Panc1 (cell line): ENCODE results near the gene ZMYND10. TPM values are rescaled to one million over a fixed set of nuclear protein-coding genes. Genes with fewer than 3 reads are reported as not detected.

Experiments
- ATAC-seq: fragments of 200-7000 bp; cut with Tn5 transposase; 2 replicates; pipeline ENCODE4 v1.9.1; 2020; ENCODE audit warnings: mild to moderate bottlenecking, moderate library complexity
- BruUV-seq: library from RNA; stranded (reverse); fragments of 400-500 nt; replicated peaks from 2 replicates; lab custom pipeline; 2021; lab: Mats Ljungman, UMichigan
- CTCF ChIA-PET: fragments of 300-600 bp; sonication (Branson Sonifier 250); formaldehyde crosslinking; loops from one replicate; lab custom pipeline; 2022; ENCODE audit warnings: antibody characterized with exemption; lab: Charles Lee
- POLR2A ChIA-PET: fragments of 300-600 bp; sonication (Branson Sonifier 250); formaldehyde crosslinking; loops from one replicate; lab custom pipeline; 2022; ENCODE audit warnings: antibody characterized with exemption; lab: Charles Lee
- DNase-seq: peaks from one replicate; pipeline ENCODE4 v3.0.0-alpha.2; 2010; ENCODE audit warnings: low read depth, low spot score
- H3K27ac ChIP-seq: 2 replicates; pipeline ENCODE4 v1.5.1; 2011; ENCODE audit warnings: mild to moderate bottlenecking, low read length, inconsistent platforms
- H3K27me3 ChIP-seq: fragments of 200-500 bp; sonication (Bioruptor generic); 2 replicates; pipeline ENCODE4 v1.6.0; 2014; ENCODE audit warnings: low read length, inconsistent platforms; ENCODE audit not compliant: control insufficient read depth, insufficient read depth
- H3K36me3 ChIP-seq: fragments of 200-500 bp; sonication (Bioruptor generic); 2 replicates; pipeline ENCODE4 v1.5.1; 2014; ENCODE audit warnings: inconsistent platforms, mild to moderate bottlenecking, low read length, moderate library complexity; ENCODE audit not compliant: control insufficient read depth, insufficient read depth
- H3K4me1 ChIP-seq: 2 replicates; pipeline ENCODE4 v1.5.1; 2011; ENCODE audit warnings: inconsistent platforms, mild to moderate bottlenecking, low read length, moderate library complexity; ENCODE audit not compliant: control insufficient read depth, insufficient read depth
- H3K4me3 ChIP-seq, 2 experiments: 2 replicates each; pipeline ENCODE4 v1.5.1; 2011 to 2012; ENCODE audit warnings: low read depth in 2 of 2, low read length in 2 of 2, mild to moderate bottlenecking in 2 of 2, inconsistent platforms in 1 of 2, moderate library complexity in 1 of 2
- H3K9me3 ChIP-seq: fragments of 200-500 bp; sonication (Bioruptor generic); 2 replicates; pipeline ENCODE4 v1.5.1; 2014; ENCODE audit warnings: low read depth, mild to moderate bottlenecking, inconsistent platforms, low read length, moderate library complexity; ENCODE audit not compliant: control insufficient read depth, insufficient read depth
- CTCF ChIP-seq: fragments of 450-650 bp; IDR thresholded peaks from 2 replicates; pipeline ENCODE4 v1.5.1; 2017; ENCODE audit warnings: mild to moderate bottlenecking
- POLR2AphosphoS5 ChIP-seq: IDR thresholded peaks from 2 replicates; pipeline ENCODE4 v1.6.1; 2012; ENCODE audit warnings: mild to moderate bottlenecking, low read depth, low read length, moderate library complexity
- REST ChIP-seq, 2 experiments: IDR thresholded peaks; 2 replicates each; pipeline ENCODE4 v1.6.1; 2011 to 2012; ENCODE audit warnings: low read depth in 2 of 2, control low read depth in 1 of 2, low read length in 1 of 2, mild to moderate bottlenecking in 1 of 2, moderate library complexity in 1 of 2; ENCODE audit not compliant: insufficient read depth in 1 of 2
- SIN3A ChIP-seq: IDR thresholded peaks from 2 replicates; pipeline ENCODE4 v1.6.1; 2012; ENCODE audit warnings: low read depth, mild to moderate bottlenecking, low read length, moderate library complexity, borderline replicate concordance; ENCODE audit not compliant: insufficient read depth
- TCF7L2 ChIP-seq: IDR thresholded peaks from 2 replicates; pipeline ENCODE4 v1.6.1; 2011; ENCODE audit warnings: mild to moderate bottlenecking, low read depth, low read length, inconsistent platforms
- in situ Hi-C: cut with HindIII; loops from 2 replicates; pipeline ENCODE4 v1.10.0; 2016; ENCODE audit warnings: low sequenced_read_pairs, low pct_unique_long_range_greater_than_20kb
- intact Hi-C: fragments of 100-400 bp; cut with micrococcal nuclease; formaldehyde crosslinking; loops from one replicate; pipeline ENCODE4 v1.10.0; 2022; ENCODE audit not compliant: unreplicated experiment
- total RNA-seq: library from RNA; stranded (reverse); gene quantifications from one replicate; pipeline ENCODE4 v1.2.1, GENCODE V29; 2021; ENCODE audit not compliant: unreplicated experiment

Gene ZMYND10
- total RNA-seq, 1 experiment from 2014 or later = 3.6 TPM

- H3K27me3 ChIP-seq = no peaks in the 10 kb centered on the region
- POLR2A ChIA-PET = no interaction called here
- intact Hi-C loops = no loop called here
- CTCF ChIA-PET = interaction anchor here (0.5 to 0.6 kb wide), 2 partner anchors 154 to 1660 kb away, joined by 3 to 7 read pairs; no protein-coding TSS in a partner anchor
- BruUV-seq = no TSS peak
- H3K27ac ChIP-seq = no peak overlapping the region
- no peak for ATAC-seq
- H3K4me1 ChIP-seq = no peaks in the 10 kb centered on the region
- no peaks in the 10 kb centered on the region for H3K36me3 ChIP-seq
- in situ Hi-C loops = no loop called here
- no peak overlapping the region for H3K4me3 ChIP-seq
- no peak for DNase-seq
- no peaks in the 10 kb centered on the region for H3K9me3 ChIP-seq
- TF ChIP-seq REST (IDR thresholded peaks at IDR 0.05; ENCODE audit: insufficient read depth in 1 of 2, low read depth in 2 of 2, low read length in 1 of 2) (no peak), POLR2AphosphoS5 (no peak), TCF7L2 (no peak), CTCF (no peak), SIN3A (no peak)
These were observed 43.9 kb upstream of the ZMYND10 start for GRCh38 chr3:50389414-50389767.

GRCh38 chr3:50388720-50389413, 43.3 kb upstream of the ZMYND10 start:
- ATAC-seq = 0 out of 2 replicates have a peak, but pooled peaks have one; percentile 4
- Histone ChIP-seq H3K4me3 (no peak overlapping the region), H3K36me3 (no peaks in the 10 kb centered on the region), H3K27me3 (no peaks in the 10 kb centered on the region), H3K27ac (no peak overlapping the region), H3K4me1 (no peaks in the 10 kb centered on the region), H3K9me3 (no peaks in the 10 kb centered on the region)
- ChIA-PET POLR2A (no interaction called here), CTCF (no interaction called here)
- TF ChIP-seq REST (IDR thresholded peaks at IDR 0.05; ENCODE audit: insufficient read depth in 1 of 2, low read depth in 2 of 2, low read length in 1 of 2) (no peak), POLR2AphosphoS5 (no peak), TCF7L2 (no peak), SIN3A (no peak), CTCF (no peak)
- DNase-seq = no peak
- in situ Hi-C loops = no loop called here
- intact Hi-C loops = no loop called here
- BruUV-seq = no TSS peak
